B cell (primary cell): ENCODE results near the gene MAGIX.

ENCODE experiments used
- CTCF ChIP-seq: fragments of 200-600 bp; IDR thresholded peaks from one replicate; pipeline ENCODE4 v1.8.0; 2022; ENCODE audit warnings: antibody characterized with exemption, mild to moderate bottlenecking
- EZH2 ChIP-seq: IDR thresholded peaks from 2 replicates; pipeline ENCODE4 v1.6.1; 2012; ENCODE audit warnings: borderline replicate concordance, low read depth, mild to moderate bottlenecking, moderate library complexity, low read length; ENCODE audit not compliant: insufficient read depth, poor library complexity, severe bottlenecking

- TF ChIP-seq CTCF, result no peak
- TF ChIP-seq EZH2, result no peak
Observed at GRCh38 chrX:49206543-49206942, 44.0 kb downstream of the MAGIX start.
